Right ventricle myocardium inferior (tissue), 1 donor: ENCODE results near the gene MYO1D. TPM values are rescaled to one million over a fixed set of nuclear protein-coding genes. Genes with fewer than 3 reads are reported as not detected.

Experiments
- ATAC-seq: fragments of 200-7000 bp; cut with Tn5 transposase; one replicate; pipeline ENCODE4 v1.9.1; 2020; ENCODE audit warnings: mild to moderate bottlenecking, moderate library complexity
- DNase-seq: peaks from one replicate; pipeline ENCODE4 v3.0.0; 2021; ENCODE audit errors: missing footprints
- intact Hi-C: fragments of 100-400 bp; cut with DNase I; formaldehyde crosslinking; loops from one replicate; pipeline ENCODE4 v1.11.0; 2022
- total RNA-seq: library from RNA; stranded (reverse); fragmentation: NEBNext Ultra II Directional; extraction: Animal tissue kit (Norgen Biotek cat#: 25700); gene quantifications from one replicate; pipeline ENCODE4 v1.2.1, GENCODE V29; 2021
- donor health status: DM: no; HTN: yes; CAD: no; lungs with severe emphysema.

Gene MYO1D
- total RNA-seq, 1 donor from 2014 or later, result 4.7 TPM

- intact Hi-C loops, result no loop called here
- ATAC-seq, result no peak
These were observed 74.6 kb downstream of the MYO1D start for GRCh38 chr17:32802306-32802705.

GRCh38 chr17:32801641-32802040, 75.3 kb downstream of the MYO1D start:
- DNase-seq (no peak), ATAC-seq (no peak)
- intact Hi-C loops, result no loop called here

More at GRCh38 chr17:32802306-32802705, 74.6 kb downstream of the MYO1D start:
- DNase-seq, result no peak

- no peak for DNase-seq
- intact Hi-C loops, result no loop called here
These were observed 75.7 kb downstream of the MYO1D start for GRCh38 chr17:32801193-32801592.

GRCh38 chr17:32798938-32799337, 78.0 kb downstream of the MYO1D start:
- DNase-seq (no peak), ATAC-seq (no peak)
- intact Hi-C loops, result no loop called here

More at GRCh38 chr17:32801193-32801592, 75.7 kb downstream of the MYO1D start:
- no peak for ATAC-seq

- no peak for ATAC-seq
- no peak for DNase-seq
- intact Hi-C loops, result no loop called here
These were observed 81.5 kb downstream of the MYO1D start for GRCh38 chr17:32795339-32795979.

GRCh38 chr17:32794533-32795246, 82.2 kb downstream of the MYO1D start:
- intact Hi-C loops, result no loop called here
- ATAC-seq, result no peak

GRCh38 chr17:32793841-32794240, 83.1 kb downstream of the MYO1D start:
- no peak for DNase-seq
- intact Hi-C loops, result no loop called here
- no peak for ATAC-seq

More at GRCh38 chr17:32794533-32795246, 82.2 kb downstream of the MYO1D start:
- no peak for DNase-seq

GRCh38 chr17:32792207-32792606, 84.7 kb downstream of the MYO1D start:
- intact Hi-C loops, result no loop called here
- ATAC-seq (no peak), DNase-seq (no peak)

- ATAC-seq, result no peak
- DNase-seq, result no peak
- intact Hi-C loops, result no loop called here
These were observed 90.8 kb downstream of the MYO1D start for GRCh38 chr17:32786169-32786568.

- intact Hi-C loops, result loop anchor here (2.0 to 5.0 kb wide), 3 partner anchors 127 to 213 kb away; no protein-coding TSS in a partner anchor
- ATAC-seq (no peak), DNase-seq (no peak)
These were observed 92.8 kb downstream of the MYO1D start for GRCh38 chr17:32784113-32784512.

- DNase-seq (no peak), ATAC-seq (no peak)
- intact Hi-C loops, result loop anchor here (1.0 to 5.0 kb wide), 4 partner anchors 94 to 214 kb away; partner anchors contain the start of gene MYO1D
These were observed 93.3 kb downstream of the MYO1D start for GRCh38 chr17:32783602-32784001.

GRCh38 chr17:32780721-32781120, 96.2 kb downstream of the MYO1D start:
- ATAC-seq (no peak), DNase-seq (no peak)
- intact Hi-C loops, result loop anchor here (5.0 kb wide), 2 partner anchors 157 to 217 kb away; no protein-coding TSS in a partner anchor

- intact Hi-C loops, result no loop called here
- ATAC-seq (no peak), DNase-seq (no peak)
These were observed 99.0 kb downstream of the MYO1D start for GRCh38 chr17:32777922-32778321.

GRCh38 chr17:32777436-32777835, 99.5 kb downstream of the MYO1D start:
- ATAC-seq, result no peak
- intact Hi-C loops, result no loop called here
- DNase-seq, result no peak

- intact Hi-C loops, result no loop called here
- DNase-seq (no peak), ATAC-seq (no peak)
These were observed 102.2 kb downstream of the MYO1D start for GRCh38 chr17:32774695-32775084.

- ATAC-seq (no peak), DNase-seq (no peak)
- intact Hi-C loops, result no loop called here
These were observed 102.8 kb downstream of the MYO1D start for GRCh38 chr17:32773856-32774694.

GRCh38 chr17:32772453-32773025, 104.4 kb downstream of the MYO1D start:
- ATAC-seq, result no peak
- intact Hi-C loops, result no loop called here
- DNase-seq, result no peak

- no peak for DNase-seq
- intact Hi-C loops, result no loop called here
- ATAC-seq, result no peak
These were observed 105.5 kb downstream of the MYO1D start for GRCh38 chr17:32771396-32771795.

- intact Hi-C loops, result no loop called here
- ATAC-seq (no peak), DNase-seq (no peak)
These were observed 107.1 kb downstream of the MYO1D start for GRCh38 chr17:32769846-32770245.
